GM21529 (cell line): ENCODE results near the gene KCNMA1.
"Not testable (repeated sequence)": the region's sequence is repeated elsewhere in the genome, so short reads cannot be mapped to it uniquely, and the experiment has no call there.

Source experiments
- ATAC-seq: cut with Tn5 transposase; IDR thresholded peaks from one replicate; pipeline ENCODE4 v1.9.1; 2021; ENCODE audit not compliant: unreplicated experiment

KCNMA1 gene

DNA sequence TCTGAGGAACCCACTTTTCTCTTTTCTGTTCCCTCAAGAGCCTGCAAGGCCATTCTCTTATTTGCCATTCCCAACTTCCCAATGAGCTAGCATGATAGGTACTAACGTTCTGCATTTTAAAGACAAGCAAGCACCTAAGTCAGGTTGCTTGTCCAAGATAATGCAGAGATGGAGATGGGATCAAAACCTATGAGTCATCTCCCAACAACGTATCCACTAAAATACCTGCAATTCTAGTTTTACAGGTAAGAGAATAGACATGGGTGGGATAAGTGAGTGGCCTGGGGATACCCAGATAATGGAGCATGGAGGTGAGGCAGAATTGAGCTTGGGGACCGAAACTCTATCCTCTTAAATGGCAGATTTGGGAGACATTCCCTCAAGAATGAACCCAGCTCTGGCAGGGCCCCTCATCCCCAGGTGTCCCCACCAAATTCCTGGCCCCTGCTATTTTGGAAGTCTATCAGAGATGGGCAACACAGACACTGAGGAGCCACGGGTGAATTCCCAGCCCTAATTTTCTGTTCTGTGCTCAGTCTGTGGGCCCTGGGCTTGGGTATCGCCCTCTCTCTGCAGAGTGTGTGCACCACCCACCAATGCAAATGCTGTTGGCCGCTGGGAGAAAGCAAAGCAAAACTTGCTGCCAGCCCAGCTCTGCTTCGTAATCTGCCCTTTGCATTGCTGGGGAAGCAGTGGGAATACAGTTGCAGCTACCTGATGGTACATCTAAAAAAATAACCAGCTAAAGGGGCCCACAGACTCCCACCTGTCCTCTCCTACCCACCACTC lies 98.3 kb downstream of the KCNMA1 start:
- no peak for ATAC-seq

- ATAC-seq = no peak
These were observed 99.8 kb downstream of the KCNMA1 start for GRCh38 chr10:77537720-77538373.

GRCh38 chr10:77537071-77537470 lies 100.5 kb downstream of the KCNMA1 start:
- ATAC-seq = no peak

- no peak for ATAC-seq
These were observed 103.7 kb downstream of the KCNMA1 start for GRCh38 chr10:77533887-77534278.

GRCh38 chr10:77533146-77533886 lies 104.3 kb downstream of the KCNMA1 start:
- ATAC-seq = no peak

DNA sequence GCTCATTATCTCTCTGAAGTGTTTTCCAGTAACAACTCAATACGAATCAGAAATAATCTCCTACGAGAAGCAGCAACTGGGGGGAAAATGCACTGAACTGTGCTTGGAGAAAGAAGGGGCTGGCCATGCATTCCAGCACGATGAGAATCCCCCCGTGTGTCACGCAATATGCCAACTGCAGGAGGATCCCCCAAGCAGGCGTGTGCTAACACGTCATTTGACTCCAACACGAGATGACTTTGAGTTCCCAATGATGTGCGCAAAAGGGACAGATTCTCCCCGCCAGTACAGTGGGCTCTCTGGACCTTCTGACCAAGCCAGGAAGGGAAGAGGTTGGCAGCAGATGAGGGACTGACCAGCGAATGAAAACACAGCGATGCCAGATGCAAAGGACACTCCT lies 105.5 kb downstream of the KCNMA1 start:
- no peak for ATAC-seq

DNA sequence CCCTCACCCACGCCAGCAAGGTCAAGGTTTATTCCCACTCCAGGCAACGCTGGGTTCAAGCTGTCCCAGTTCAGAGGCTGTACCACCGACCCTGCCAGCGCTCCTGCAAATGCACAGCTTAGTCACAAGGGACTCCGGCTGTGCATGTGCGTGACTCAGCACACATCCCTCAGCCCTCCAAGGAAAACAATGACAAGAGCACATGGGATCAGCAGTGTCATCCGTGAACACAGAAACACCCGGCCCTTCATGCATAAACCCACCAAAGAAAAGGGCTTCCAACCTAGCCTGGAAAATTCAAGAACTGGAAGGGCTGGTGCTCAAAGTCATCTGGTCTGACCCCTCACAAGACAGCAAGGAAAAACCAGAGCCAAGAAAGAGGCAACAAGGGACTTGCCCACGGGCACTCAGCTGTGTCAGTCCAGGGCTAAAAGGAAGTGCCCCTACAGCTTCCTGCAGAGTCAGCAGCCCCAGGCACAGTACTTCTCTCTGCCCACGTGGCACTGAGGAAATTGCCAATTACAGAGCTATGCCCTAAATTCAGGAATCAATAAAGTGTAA lies 106.1 kb downstream of the KCNMA1 start:
- ATAC-seq = peak; percentile 49

DNA sequence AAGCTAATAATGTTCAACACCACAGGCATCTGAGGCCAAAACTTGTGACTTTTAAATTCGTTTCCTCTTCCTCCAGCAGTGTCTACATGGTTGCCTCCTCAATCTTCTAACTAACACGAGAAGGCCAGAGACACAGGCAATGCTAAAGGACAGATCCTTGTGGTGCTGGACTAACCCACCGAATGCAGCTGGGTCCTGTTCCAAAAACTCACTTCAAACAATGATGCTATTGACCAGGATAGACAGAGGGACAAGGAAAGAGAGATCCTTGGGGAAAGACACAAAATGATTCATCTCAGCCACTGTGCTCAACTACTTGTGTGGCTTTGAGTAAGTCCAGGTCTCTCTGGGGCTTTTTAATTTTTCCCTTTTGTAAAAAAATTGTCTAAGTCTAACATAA lies 107.6 kb downstream of the KCNMA1 start:
- ATAC-seq = no peak

DNA sequence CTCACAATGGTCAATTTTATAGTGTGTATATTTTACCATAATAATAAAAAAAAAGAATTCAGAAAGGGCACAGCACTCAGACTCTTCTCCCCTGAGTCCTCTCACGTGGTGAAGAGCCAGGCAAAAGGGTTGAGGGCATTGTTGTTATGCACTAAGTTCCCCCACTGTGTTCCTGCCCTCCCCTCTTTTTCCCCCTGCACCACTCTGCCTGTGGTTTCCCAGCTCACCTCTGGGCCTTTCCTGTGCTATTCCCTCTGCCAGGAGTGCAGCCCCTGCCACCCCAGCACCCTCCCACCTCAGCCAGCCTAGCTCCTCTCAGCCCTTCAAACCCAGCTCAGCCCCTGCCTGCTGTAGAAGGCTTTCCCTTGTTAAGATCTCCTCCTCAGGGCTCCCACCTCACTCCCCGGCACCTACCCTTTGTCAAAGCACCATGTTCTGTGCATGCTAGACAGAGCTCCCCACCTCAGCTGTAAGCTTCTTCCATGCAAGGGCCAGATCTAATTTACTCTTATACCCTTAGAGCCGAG lies 108.5 kb downstream of the KCNMA1 start:
- no peak for ATAC-seq

GRCh38 chr10:77527839-77528238 lies 109.8 kb downstream of the KCNMA1 start:
- no peak for ATAC-seq

DNA sequence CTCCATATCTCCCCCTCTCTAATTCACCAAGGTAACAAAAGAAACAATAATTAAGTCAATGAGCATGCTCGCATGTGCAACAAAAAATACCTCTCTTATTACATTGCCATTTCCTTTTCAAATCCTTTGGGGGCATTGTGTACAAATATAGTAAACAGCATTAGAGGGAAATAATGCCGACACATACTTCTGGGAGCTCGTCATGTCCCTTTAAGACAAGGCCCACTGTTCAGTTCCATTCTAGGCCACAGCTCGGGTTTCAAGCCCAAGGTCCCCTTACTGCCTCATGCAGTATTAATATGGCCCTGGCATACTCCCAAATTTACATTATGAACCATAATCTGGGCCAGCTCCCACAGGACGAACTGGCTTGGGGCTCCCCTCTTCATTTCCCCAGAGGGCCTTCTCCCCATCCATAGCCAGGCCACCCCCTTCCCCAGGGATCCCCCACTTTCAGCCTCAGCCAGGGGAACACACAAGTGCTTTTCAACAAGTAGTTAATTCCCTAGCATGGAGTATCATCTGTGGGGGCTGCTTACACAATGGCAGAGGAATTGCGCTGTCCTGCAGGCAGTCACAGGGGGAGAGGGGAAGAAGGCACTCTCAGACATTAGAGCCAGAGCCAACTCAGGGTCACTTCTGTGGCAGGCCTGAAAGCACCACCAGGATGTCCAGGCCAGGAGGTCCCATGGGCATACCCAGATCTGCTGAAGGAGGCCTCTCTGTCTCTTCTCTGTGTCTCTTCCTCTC lies 110.6 kb downstream of the KCNMA1 start:
- no peak for ATAC-seq

DNA sequence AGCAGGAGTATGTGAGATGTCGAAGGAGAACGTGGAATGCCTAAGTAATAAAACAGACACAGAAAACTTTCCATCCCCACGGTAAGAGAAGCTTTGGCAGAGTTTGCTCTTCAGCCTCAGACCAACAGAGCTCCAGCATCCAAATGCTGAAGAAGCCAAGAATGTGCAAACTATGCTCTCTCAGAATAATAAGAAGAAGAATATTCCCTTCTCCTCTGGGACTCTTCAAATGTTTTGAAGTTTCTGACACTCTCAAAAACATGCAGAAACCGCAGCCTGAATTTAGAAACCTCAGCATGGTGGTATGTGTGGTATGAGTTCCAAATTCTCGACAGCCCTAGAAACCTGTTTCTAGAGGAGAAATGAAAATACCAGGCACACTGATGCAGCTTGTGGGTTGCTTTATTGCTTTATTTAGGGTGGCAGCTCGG lies 113.3 kb downstream of the KCNMA1 start:
- ATAC-seq = no peak

DNA sequence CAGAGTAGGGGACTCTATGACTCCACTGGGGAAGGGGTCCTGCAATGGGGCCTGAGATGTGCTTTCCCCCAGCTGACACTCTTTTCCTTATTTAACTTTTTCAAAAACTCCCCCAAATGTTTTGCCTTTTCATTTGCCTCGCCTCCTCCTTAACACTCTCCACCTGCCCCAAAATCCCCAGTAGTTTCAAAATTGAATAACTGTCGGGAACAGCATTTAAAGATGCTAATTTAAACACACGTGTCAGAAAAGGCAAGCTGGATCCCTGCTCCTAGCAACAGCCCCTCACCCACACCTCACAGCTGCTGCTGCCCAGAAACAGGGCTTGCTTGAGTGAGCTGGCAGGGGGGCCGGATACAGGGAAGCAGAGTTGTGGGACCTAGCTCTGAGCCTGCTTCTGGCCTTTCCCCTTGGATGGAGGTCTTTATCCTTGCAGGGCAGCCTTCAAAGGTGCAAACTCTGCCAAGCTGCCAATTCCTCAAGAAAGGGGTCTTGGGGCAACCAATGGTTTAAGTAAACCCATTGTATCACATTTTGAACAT lies 115.3 kb downstream of the KCNMA1 start:
- ATAC-seq = no peak

DNA sequence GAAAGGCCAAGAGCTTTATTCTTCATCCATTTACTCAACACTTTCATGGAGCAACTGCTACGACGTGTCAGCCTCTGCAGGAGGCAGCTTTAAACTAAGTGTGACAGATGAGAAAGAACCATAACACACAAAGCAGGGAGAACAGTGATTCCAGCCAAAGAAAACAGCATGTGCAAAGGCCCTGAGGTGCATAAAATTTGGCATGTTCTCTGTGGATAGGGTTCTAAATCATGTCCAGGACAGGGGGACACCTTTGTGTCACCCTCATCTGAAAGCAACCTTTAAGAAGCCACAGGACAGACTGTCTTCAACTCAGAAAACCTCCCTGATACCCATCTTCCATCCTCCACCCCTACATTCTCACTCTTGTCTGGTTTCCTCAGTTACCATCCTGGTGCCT lies 116.6 kb downstream of the KCNMA1 start:
- no peak for ATAC-seq

DNA sequence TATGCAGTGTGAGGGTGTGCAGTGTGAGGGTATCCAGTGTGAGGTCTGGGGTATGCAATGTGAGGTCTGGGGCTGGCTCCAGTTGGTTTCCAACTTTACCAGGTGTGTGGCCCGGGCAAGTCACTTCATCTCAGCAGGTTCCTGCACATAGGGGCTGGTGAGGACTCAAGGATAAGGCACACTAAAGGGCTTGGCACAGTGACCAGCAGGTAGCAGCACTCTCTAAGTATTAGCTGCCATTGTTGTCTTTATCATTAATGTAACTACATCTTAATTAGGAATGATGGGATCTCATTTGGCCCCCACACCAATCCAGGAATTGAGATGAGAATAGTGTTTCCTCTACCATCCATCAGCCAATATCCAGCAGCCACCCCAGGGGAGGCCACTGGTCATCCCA lies 117.3 kb downstream of the KCNMA1 start:
- no peak for ATAC-seq

- ATAC-seq = not testable (repeated sequence)
These were observed 117.8 kb downstream of the KCNMA1 start for GRCh38 chr10:77519791-77520190.

DNA sequence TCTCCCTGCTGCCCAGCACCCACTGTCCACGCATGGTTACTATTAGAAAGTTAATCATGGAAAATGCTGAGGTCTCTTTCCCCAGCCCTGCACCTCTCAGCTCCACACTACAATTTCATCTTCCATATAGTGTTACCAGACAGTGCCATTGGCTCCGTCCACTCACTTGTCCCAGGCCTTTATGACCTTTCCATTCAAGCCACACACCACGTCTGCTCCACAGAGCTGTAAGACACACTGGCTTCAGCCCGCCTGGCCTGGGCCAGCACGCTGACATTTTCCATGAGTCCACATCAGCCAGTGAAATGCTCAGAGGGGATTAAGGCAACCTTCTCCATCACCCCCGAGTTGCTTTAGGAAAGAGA lies 118.7 kb downstream of the KCNMA1 start:
- no peak for ATAC-seq

DNA sequence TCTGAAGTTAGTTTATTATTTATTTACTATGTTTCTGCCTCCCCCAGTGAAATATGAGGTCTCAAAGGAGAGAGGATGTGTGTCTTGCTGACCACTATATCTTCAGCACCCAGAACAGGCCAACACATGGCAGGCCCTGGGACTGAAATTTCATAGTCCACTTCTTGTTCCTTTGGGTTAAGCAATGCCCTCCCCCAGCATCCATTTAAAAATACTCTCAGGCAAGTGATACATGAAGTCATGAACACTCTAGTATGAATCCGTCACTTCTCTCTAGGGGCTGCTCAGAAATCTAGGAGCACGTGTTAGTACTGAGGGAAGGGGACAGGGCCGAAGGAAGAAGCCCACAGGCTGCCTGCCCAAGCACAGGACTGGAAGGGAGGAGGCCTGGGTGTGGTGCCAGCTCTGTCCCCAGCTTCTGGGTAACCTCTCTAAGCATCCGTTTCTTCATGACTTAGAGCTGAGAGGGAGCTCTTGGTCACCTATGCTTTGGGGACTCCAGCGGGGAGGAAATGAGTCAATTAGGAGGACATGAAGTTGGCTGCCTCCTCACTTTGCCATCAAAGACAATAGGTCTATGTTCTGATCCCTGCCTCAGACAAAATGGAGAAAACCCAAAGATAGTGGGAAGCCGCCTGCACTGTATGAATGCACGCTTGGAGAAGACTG lies 119.2 kb downstream of the KCNMA1 start:
- no peak for ATAC-seq

- no peak for ATAC-seq
These were observed 121.0 kb downstream of the KCNMA1 start for GRCh38 chr10:77516575-77516974.

DNA sequence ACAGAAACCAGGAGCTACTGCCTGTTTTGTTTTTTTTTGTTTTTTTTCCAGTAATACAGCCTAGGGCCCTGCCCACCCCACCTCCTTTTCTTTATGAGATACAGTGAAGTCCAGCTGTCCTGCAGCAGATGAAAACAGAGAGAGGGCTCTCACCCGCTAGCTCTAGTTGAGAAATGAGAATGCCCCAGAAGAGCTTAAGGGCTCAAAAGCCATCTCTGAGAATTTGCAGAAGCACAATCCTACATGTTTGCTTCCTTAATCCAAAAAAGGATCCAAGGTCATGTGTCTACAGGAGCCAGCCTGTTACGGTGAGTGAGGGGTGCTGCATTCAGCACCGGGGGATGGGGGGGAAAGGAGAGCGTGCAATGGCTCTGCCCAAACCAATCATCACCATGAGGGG lies 122.7 kb downstream of the KCNMA1 start:
- ATAC-seq = no peak
